NB4 (cell line): ENCODE results near the gene PCARE.

ENCODE experiments used
- MAX ChIP-seq: IDR thresholded peaks from 2 replicates; pipeline ENCODE4 v1.6.1; 2011; ENCODE audit warnings: low read depth, low read length
- MYC ChIP-seq: IDR thresholded peaks from 2 replicates; pipeline ENCODE4 v1.6.1; 2011; ENCODE audit warnings: low read depth, low read length
- POLR2A ChIP-seq: IDR thresholded peaks from 2 replicates; pipeline ENCODE4 v1.6.1; 2011; ENCODE audit warnings: mild to moderate bottlenecking; ENCODE audit not compliant: insufficient read length; ENCODE audit errors: extremely low read depth
- TF ChIP-seq, protein P1 (sequence below): IDR thresholded peaks from one replicate; pipeline ENCODE4 v1.5.1; 2012; ENCODE audit warnings: low read depth, low read length

DNA sequence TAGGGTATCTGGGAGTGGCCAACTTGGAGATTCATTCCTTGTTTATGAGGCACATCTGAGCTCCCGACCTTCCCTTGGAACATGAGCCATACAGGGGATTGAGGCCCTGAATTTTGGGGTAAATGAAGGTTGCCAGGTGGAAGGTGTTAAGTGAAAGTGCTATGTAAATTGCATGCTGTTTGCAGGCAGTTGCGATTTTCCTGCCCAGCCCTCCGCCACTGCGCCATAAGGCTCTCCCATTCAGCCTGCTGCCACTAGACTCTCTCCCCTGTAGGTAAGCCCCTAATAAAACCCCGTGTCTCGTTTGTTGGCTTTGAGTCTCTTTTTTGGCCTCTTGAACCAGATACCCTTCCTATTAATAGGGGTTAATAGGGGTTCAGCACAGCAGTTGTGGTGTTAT lies 33.8 kb downstream of the PCARE start:
- TF ChIP-seq POLR2A (no peak), MAX (no peak), MYC (no peak)
- TF ChIP-seq, protein P1, sequence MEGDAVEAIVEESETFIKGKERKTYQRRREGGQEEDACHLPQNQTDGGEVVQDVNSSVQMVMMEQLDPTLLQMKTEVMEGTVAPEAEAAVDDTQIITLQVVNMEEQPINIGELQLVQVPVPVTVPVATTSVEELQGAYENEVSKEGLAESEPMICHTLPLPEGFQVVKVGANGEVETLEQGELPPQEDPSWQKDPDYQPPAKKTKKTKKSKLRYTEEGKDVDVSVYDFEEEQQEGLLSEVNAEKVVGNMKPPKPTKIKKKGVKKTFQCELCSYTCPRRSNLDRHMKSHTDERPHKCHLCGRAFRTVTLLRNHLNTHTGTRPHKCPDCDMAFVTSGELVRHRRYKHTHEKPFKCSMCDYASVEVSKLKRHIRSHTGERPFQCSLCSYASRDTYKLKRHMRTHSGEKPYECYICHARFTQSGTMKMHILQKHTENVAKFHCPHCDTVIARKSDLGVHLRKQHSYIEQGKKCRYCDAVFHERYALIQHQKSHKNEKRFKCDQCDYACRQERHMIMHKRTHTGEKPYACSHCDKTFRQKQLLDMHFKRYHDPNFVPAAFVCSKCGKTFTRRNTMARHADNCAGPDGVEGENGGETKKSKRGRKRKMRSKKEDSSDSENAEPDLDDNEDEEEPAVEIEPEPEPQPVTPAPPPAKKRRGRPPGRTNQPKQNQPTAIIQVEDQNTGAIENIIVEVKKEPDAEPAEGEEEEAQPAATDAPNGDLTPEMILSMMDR = no peak
